H1 (cell line): Measurements from ENCODE around the gene CACNA1F. TPM values are rescaled to one million over a fixed set of nuclear protein-coding genes. Genes with fewer than 3 reads are reported as not detected.

Experiments
- ATF3 ChIP-seq: IDR thresholded peaks from 2 replicates; pipeline ENCODE4 v1.6.1; 2011; ENCODE audit warnings: low read depth, mild to moderate bottlenecking, low read length; ENCODE audit not compliant: insufficient read depth
- BACH1 ChIP-seq: IDR thresholded peaks from 2 replicates; pipeline ENCODE4 v1.6.1; 2012; ENCODE audit warnings: low read length, improper control_type of control experiment
- EGR1 ChIP-seq: IDR thresholded peaks from 2 replicates; pipeline ENCODE4 v1.6.1; 2011; ENCODE audit warnings: low read depth, low read length, borderline replicate concordance
- HDAC2 ChIP-seq, 2 experiments: fragments of 300-600 bp in 1 of 2; sonication (generic) in 1 of 2; IDR thresholded peaks; 2 replicates each; pipeline ENCODE4 v1.6.1; 2011 to 2012; ENCODE audit warnings: low read depth in 2 of 2, low read length in 2 of 2, mild to moderate bottlenecking in 2 of 2, moderate library complexity in 2 of 2, borderline replicate concordance in 1 of 2, inconsistent platforms in 1 of 2
- JUND ChIP-seq: IDR thresholded peaks from 2 replicates; pipeline ENCODE4 v1.6.1; 2011; ENCODE audit warnings: mild to moderate bottlenecking, improper control_type of control experiment, low read length
- MAFK ChIP-seq: IDR thresholded peaks from 2 replicates; pipeline ENCODE4 v1.6.1; 2012; ENCODE audit warnings: low read depth, mild to moderate bottlenecking, improper control_type of control experiment, low read length
- POLR2A ChIP-seq, 2 experiments: IDR thresholded peaks; 1 replicate in 1 of 2; 2 replicates in 1 of 2; pipeline ENCODE4 v1.6.1; 2011; ENCODE audit warnings: low read depth in 2 of 2, low read length in 2 of 2, mild to moderate bottlenecking in 2 of 2; ENCODE audit errors: control extremely low read depth in 1 of 2
- POU5F1 ChIP-seq: IDR thresholded peaks from 2 replicates; pipeline ENCODE4 v1.6.1; 2011; ENCODE audit warnings: low read depth, mild to moderate bottlenecking, low read length, moderate library complexity
- RAD21 ChIP-seq, 2 experiments: IDR thresholded peaks in 1 of 2; conservative IDR thresholded peaks in 1 of 2; 2 replicates each; pipeline ENCODE4 v1.6.1; 2011; ENCODE audit warnings: low read depth in 2 of 2, low read length in 2 of 2, improper control_type of control experiment in 1 of 2, inconsistent platforms in 1 of 2, mild to moderate bottlenecking in 1 of 2, moderate library complexity in 1 of 2
- SIN3A ChIP-seq, 2 experiments: IDR thresholded peaks in 1 of 2; conservative IDR thresholded peaks in 1 of 2; 2 replicates each; pipeline ENCODE4 v1.6.1; 2011 to 2012; ENCODE audit warnings: low read length in 2 of 2, improper control_type of control experiment in 1 of 2, low read depth in 1 of 2, mild to moderate bottlenecking in 1 of 2
- SIX5 ChIP-seq: IDR thresholded peaks from 2 replicates; pipeline ENCODE4 v1.6.1; 2011; ENCODE audit warnings: mild to moderate bottlenecking, low read depth, low read length
- SP1 ChIP-seq: IDR thresholded peaks from 2 replicates; pipeline ENCODE4 v1.6.1; 2011; ENCODE audit warnings: low read depth, low read length
- SRF ChIP-seq: IDR thresholded peaks from 2 replicates; pipeline ENCODE4 v1.6.1; 2011; ENCODE audit warnings: mild to moderate bottlenecking, low read depth, low read length, moderate library complexity
- SUZ12 ChIP-seq: fragments of 200-600 bp; sonication (generic); IDR thresholded peaks from 2 replicates; pipeline ENCODE4 v1.6.1; 2012; ENCODE audit warnings: mild to moderate bottlenecking, inconsistent platforms, low read length, moderate library complexity, mixed read lengths
- TAF1 ChIP-seq: IDR thresholded peaks from 2 replicates; pipeline ENCODE4 v1.6.1; 2011; ENCODE audit warnings: mild to moderate bottlenecking, low read depth, low read length
- TCF12 ChIP-seq: IDR thresholded peaks from 2 replicates; pipeline ENCODE4 v1.6.1; 2011; ENCODE audit warnings: low read depth, mild to moderate bottlenecking, low read length
- TEAD4 ChIP-seq: IDR thresholded peaks from 2 replicates; pipeline ENCODE4 v1.6.1; 2012; ENCODE audit warnings: low read depth, low read length, inconsistent platforms, mixed read lengths
- YY1 ChIP-seq: IDR thresholded peaks from 2 replicates; pipeline ENCODE4 v1.6.1; 2011; ENCODE audit warnings: low read depth, mild to moderate bottlenecking, low read length
- polyA plus RNA-seq, 7 experiments: library from polyadenylated mRNA; depleted of rRNA in 3 of 7; stranded (reverse) in 5 of 7; unstranded in 2 of 7; fragments of >200 nt in 5 of 7; fragments of 200-250 nt in 2 of 7; gene quantifications; 1 replicate in 5 of 7; 2 replicates in 1 of 7; 4 replicates in 1 of 7; pipeline versions ENCODE4 v1.2.1 to v1.2.3, GENCODE V29; 2011 to 2013; ENCODE audit warnings: missing spikeins in 2 of 7, mixed read lengths in 2 of 7
- total RNA-seq: library from RNA; stranded (reverse); fragmentation: NEBNext Ultra II Directional; extraction: Animal tissue kit (Norgen Biotek cat#: 25700); gene quantifications from 2 replicates; pipeline ENCODE4 v1.2.1, GENCODE V29; 2021
- TF ChIP-seq, protein P1 (sequence below): IDR thresholded peaks from 2 replicates; pipeline ENCODE4 v1.6.1; 2012; ENCODE audit warnings: inconsistent platforms
- TF ChIP-seq, protein P2 (sequence below): IDR thresholded peaks from 2 replicates; pipeline ENCODE4 v1.6.1; 2011; ENCODE audit warnings: low read length, improper control_type of control experiment
- TF ChIP-seq, protein P3 (sequence below): IDR thresholded peaks from 2 replicates; pipeline ENCODE4 v1.6.1; 2012; ENCODE audit warnings: inconsistent platforms

Gene CACNA1F
- total and polyA plus RNA-seq, 2 of the 8 experiments (the other 6 are each of a cell fraction or from before 2014, with no cell fraction given), result 0.59 to 0.84 TPM

- TF ChIP-seq POLR2A (IDR thresholded peaks at IDR 0.05; ENCODE audit: control extremely low read depth in 1 of 2, low read depth in 2 of 2, low read length in 2 of 2) (peak in 1 of 2 experiments; percentile 74; a peak in 1 of 3 replicates), SIN3A (conservative IDR thresholded peaks at IDR 0.05 in 1 of 2, IDR thresholded peaks at IDR 0.05 in 1 of 2; ENCODE audit: low read depth in 1 of 2, low read length in 2 of 2) (peak; percentile 86 to 97; a peak in 3 of 4 replicates), SIX5 (no peak), BACH1 (no peak), SUZ12 (no peak), TCF12 (0 out of 2 replicates have a peak, but pooled peaks have one; percentile 10), TAF1 (peak; percentile 83), EGR1 (peak; percentile 63; the same call in 1 of the 2 replicates), SRF (no peak), HDAC2 (IDR thresholded peaks at IDR 0.05; ENCODE audit: borderline replicate concordance in 1 of 2, low read depth in 2 of 2, low read length in 2 of 2) (peak in 1 of 2 experiments; percentile 68; a peak in 1 of 4 replicates), JUND (peak; percentile 97), ATF3 (no peak), SP1 (0 out of 2 replicates have a peak, but pooled peaks have one; percentile 18), POU5F1 (no peak), RAD21 (IDR thresholded peaks at IDR 0.05 in 1 of 2, conservative IDR thresholded peaks at IDR 0.05 in 1 of 2; ENCODE audit: low read depth in 2 of 2, low read length in 2 of 2) (peak in 1 of 2 experiments; percentile 24; a peak in 1 of 4 replicates), YY1 (peak; percentile 89), TEAD4 (no peak), MAFK (no peak)
- TF ChIP-seq, protein P1, sequence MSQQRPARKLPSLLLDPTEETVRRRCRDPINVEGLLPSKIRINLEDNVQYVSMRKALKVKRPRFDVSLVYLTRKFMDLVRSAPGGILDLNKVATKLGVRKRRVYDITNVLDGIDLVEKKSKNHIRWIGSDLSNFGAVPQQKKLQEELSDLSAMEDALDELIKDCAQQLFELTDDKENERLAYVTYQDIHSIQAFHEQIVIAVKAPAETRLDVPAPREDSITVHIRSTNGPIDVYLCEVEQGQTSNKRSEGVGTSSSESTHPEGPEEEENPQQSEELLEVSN, result peak; percentile 81
- TF ChIP-seq, protein P2, sequence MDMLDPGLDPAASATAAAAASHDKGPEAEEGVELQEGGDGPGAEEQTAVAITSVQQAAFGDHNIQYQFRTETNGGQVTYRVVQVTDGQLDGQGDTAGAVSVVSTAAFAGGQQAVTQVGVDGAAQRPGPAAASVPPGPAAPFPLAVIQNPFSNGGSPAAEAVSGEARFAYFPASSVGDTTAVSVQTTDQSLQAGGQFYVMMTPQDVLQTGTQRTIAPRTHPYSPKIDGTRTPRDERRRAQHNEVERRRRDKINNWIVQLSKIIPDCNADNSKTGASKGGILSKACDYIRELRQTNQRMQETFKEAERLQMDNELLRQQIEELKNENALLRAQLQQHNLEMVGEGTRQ, result no peak
- TF ChIP-seq, protein P3, sequence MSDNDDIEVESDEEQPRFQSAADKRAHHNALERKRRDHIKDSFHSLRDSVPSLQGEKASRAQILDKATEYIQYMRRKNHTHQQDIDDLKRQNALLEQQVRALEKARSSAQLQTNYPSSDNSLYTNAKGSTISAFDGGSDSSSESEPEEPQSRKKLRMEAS, result peak; percentile 88
Measured at GRCh38 chrX:49199906-49200771, 33.0 kb downstream of the CACNA1F start, which contains the start of gene SYP (continued).
